OCI-LY1 (cell line): Measurements from ENCODE around the gene CACNB1.

Experiments used
- H2AFZ ChIP-seq: fragments of 200-600 bp; sonication (generic), shearing (Covaris generic); 2 replicates; pipeline ENCODE4 v1.6.0; 2014; ENCODE audit warnings: antibody characterized with exemption, mild to moderate bottlenecking, low read length
- H3F3A ChIP-seq: fragments of 200-600 bp; sonication (generic), shearing (Covaris generic); 2 replicates; pipeline ENCODE4 v1.6.0; 2014; ENCODE audit warnings: mild to moderate bottlenecking, antibody characterized with exemption, low read length, moderate library complexity; ENCODE audit not compliant: insufficient read depth
- H3K27ac ChIP-seq: fragments of 200-600 bp; sonication (generic); 2 replicates; pipeline ENCODE4 v1.5.1; 2014; ENCODE audit warnings: low read length, mixed run types, mild to moderate bottlenecking, low read depth; ENCODE audit not compliant: poor library complexity, severe bottlenecking
- H3K27me3 ChIP-seq: fragments of 200-600 bp; sonication (generic); 2 replicates; pipeline ENCODE4 v1.6.0; 2014; ENCODE audit warnings: antibody characterized with exemption, mild to moderate bottlenecking, low read length, moderate library complexity; ENCODE audit not compliant: insufficient read depth
- H3K36me3 ChIP-seq: fragments of 200-600 bp; sonication (generic); 2 replicates; pipeline ENCODE4 v1.6.1; 2014; ENCODE audit warnings: mild to moderate bottlenecking, antibody characterized with exemption, low read length, moderate library complexity, mixed read lengths; ENCODE audit not compliant: insufficient read depth
- H3K4me1 ChIP-seq: fragments of 200-600 bp; sonication (generic); 2 replicates; pipeline ENCODE4 v1.5.1; 2014; ENCODE audit warnings: mild to moderate bottlenecking, low read length, moderate library complexity; ENCODE audit not compliant: insufficient read depth, severe bottlenecking
- H3K4me2 ChIP-seq: fragments of 200-600 bp; sonication (generic), shearing (Covaris generic); 2 replicates; pipeline ENCODE4 v1.6.1; 2014; ENCODE audit warnings: low read length
- H3K4me3 ChIP-seq: fragments of 200-600 bp; sonication (generic); 2 replicates; pipeline ENCODE4 v1.5.1; 2014; ENCODE audit warnings: low read length, low read depth, mild to moderate bottlenecking, mixed read lengths; ENCODE audit not compliant: poor library complexity, severe bottlenecking
- H3K79me2 ChIP-seq: fragments of 200-600 bp; shearing (Covaris generic); 2 replicates; pipeline ENCODE4 v1.6.1; 2016; ENCODE audit warnings: mixed run types, low read length, mixed read lengths; ENCODE audit not compliant: insufficient read depth
- H3K9ac ChIP-seq: fragments of 200-600 bp; sonication (generic), shearing (Covaris generic); 2 replicates; pipeline ENCODE4 v1.6.1; 2014; ENCODE audit warnings: mild to moderate bottlenecking, low read length, mixed read lengths
- H3K9me2 ChIP-seq: fragments of 200-600 bp; sonication (generic), shearing (Covaris generic); 2 replicates; pipeline ENCODE4 v1.6.1; 2014; ENCODE audit warnings: low read depth, mild to moderate bottlenecking, low read length, mixed read lengths
- H3K9me3 ChIP-seq: fragments of 200-600 bp; shearing (Covaris generic); 2 replicates; pipeline ENCODE4 v1.6.1; 2014; ENCODE audit warnings: low read length, mixed read lengths
- H4K20me1 ChIP-seq: fragments of 200-600 bp; sonication (generic), shearing (Covaris generic); 2 replicates; pipeline ENCODE4 v1.6.0; 2016; ENCODE audit warnings: mild to moderate bottlenecking, low read length; ENCODE audit not compliant: insufficient read depth
- EZH2 ChIP-seq: fragments of 200-600 bp; sonication (generic), shearing (Covaris generic); IDR thresholded peaks from 2 replicates; pipeline ENCODE4 v1.8.0; 2017; ENCODE audit warnings: borderline replicate concordance, mixed run types, mild to moderate bottlenecking, antibody characterized with exemption, low read length, moderate library complexity, mixed read lengths
- TF ChIP-seq, protein P1 (sequence below): fragments of 200-600 bp; sonication (generic), shearing (Covaris generic); IDR thresholded peaks from 2 replicates; pipeline ENCODE4 v1.5.1; 2017; ENCODE audit warnings: mild to moderate bottlenecking, antibody characterized with exemption, low read length, moderate library complexity, mixed read lengths

The CACNB1 gene

GRCh38 chr17:39143552-39144093 is 53.8 kb downstream of the CACNB1 start:
- no peaks in the 10 kb centered on the region for H3K4me1 ChIP-seq
- no peaks in the 10 kb centered on the region for H3F3A ChIP-seq
- no peaks in the 10 kb centered on the region for H3K79me2 ChIP-seq
- no peak overlapping the region for H3K4me3 ChIP-seq
- H2AFZ ChIP-seq = no peak overlapping the region
- no peaks in the 10 kb centered on the region for H3K36me3 ChIP-seq
- H3K9me2 ChIP-seq = no peaks in the 10 kb centered on the region
- H3K9ac ChIP-seq = no peak overlapping the region
- no peak overlapping the region for H3K4me2 ChIP-seq
- peaks cover 4% of the 10 kb centered on the region; the same call in 1 of the 2 replicates for H3K27me3 ChIP-seq
- TF ChIP-seq, protein P1, sequence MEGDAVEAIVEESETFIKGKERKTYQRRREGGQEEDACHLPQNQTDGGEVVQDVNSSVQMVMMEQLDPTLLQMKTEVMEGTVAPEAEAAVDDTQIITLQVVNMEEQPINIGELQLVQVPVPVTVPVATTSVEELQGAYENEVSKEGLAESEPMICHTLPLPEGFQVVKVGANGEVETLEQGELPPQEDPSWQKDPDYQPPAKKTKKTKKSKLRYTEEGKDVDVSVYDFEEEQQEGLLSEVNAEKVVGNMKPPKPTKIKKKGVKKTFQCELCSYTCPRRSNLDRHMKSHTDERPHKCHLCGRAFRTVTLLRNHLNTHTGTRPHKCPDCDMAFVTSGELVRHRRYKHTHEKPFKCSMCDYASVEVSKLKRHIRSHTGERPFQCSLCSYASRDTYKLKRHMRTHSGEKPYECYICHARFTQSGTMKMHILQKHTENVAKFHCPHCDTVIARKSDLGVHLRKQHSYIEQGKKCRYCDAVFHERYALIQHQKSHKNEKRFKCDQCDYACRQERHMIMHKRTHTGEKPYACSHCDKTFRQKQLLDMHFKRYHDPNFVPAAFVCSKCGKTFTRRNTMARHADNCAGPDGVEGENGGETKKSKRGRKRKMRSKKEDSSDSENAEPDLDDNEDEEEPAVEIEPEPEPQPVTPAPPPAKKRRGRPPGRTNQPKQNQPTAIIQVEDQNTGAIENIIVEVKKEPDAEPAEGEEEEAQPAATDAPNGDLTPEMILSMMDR = no peak
- TF ChIP-seq EZH2 = no peak
- H3K9me3 ChIP-seq = no peaks in the 10 kb centered on the region
- H4K20me1 ChIP-seq = no peaks in the 10 kb centered on the region
- no peak overlapping the region for H3K27ac ChIP-seq

- Histone ChIP-seq H3K9ac (no peak overlapping the region), H3K4me2 (no peak overlapping the region), H3K36me3 (no peaks in the 10 kb centered on the region)
Measured at GRCh38 chr17:39141915-39142664, 55.4 kb downstream of the CACNB1 start.

GRCh38 chr17:39141294-39141693 is 56.2 kb downstream of the CACNB1 start:
- Histone ChIP-seq H3K4me1 (no peaks in the 10 kb centered on the region), H3K9me3 (no peaks in the 10 kb centered on the region), H4K20me1 (no peaks in the 10 kb centered on the region), H3K27me3 (peaks cover 4% of the 10 kb centered on the region; the same call in 1 of the 2 replicates), H3K79me2 (no peaks in the 10 kb centered on the region), H3K27ac (no peak overlapping the region), H3K9me2 (no peaks in the 10 kb centered on the region), H3K4me3 (no peak overlapping the region), H3F3A (no peaks in the 10 kb centered on the region), H3K9ac (no peak overlapping the region), H3K4me2 (no peak overlapping the region), H3K36me3 (no peaks in the 10 kb centered on the region), H2AFZ (no peak overlapping the region)
- TF ChIP-seq EZH2 = no peak
- TF ChIP-seq, protein P1 = no peak

More at GRCh38 chr17:39141915-39142664, 55.4 kb downstream of the CACNB1 start:
- H3K27me3 ChIP-seq = peaks cover 4% of the 10 kb centered on the region; the same call in 1 of the 2 replicates
- no peaks in the 10 kb centered on the region for H3K9me2 ChIP-seq
- H2AFZ ChIP-seq = no peak overlapping the region
- H3K9me3 ChIP-seq = no peaks in the 10 kb centered on the region
- no peaks in the 10 kb centered on the region for H3K79me2 ChIP-seq
- no peak for TF ChIP-seq EZH2
- TF ChIP-seq, protein P1 = no peak
- no peaks in the 10 kb centered on the region for H4K20me1 ChIP-seq
- no peak overlapping the region for H3K27ac ChIP-seq
- H3F3A ChIP-seq = no peaks in the 10 kb centered on the region
- no peak overlapping the region for H3K4me3 ChIP-seq
- H3K4me1 ChIP-seq = no peaks in the 10 kb centered on the region
